Measurements from ENCODE around the gene UNC5C. TPM values are rescaled to one million over a fixed set of nuclear protein-coding genes. Genes with fewer than 3 reads are reported as not detected.

UNC5C gene
- polyA plus RNA-seq, 1 donor (not counting 4 experiments of a cell fraction or from before 2014, with no cell fraction given): not detected

GRCh38 chr4:95411371-95412088, 137.2 kb downstream of the UNC5C start:
- H2AFZ ChIP-seq (ENCODE audit: control insufficient read depth, low read length): no peak overlapping the region
- no peaks in the 10 kb centered on the region for H3K27me3 ChIP-seq (ENCODE audit: control insufficient read depth, extremely low read depth, insufficient read depth, low read length)
- no peaks in the 10 kb centered on the region for H3K36me3 ChIP-seq (ENCODE audit: control insufficient read depth in 2 of 2, extremely low read depth in 1 of 2, insufficient read depth in 2 of 2, low read length in 2 of 2)
- H3K4me3 ChIP-seq (ENCODE audit: control insufficient read depth in 2 of 3, extremely low read depth in 1 of 3, insufficient read depth in 2 of 3, low read depth in 1 of 3, low read length in 3 of 3): no peak overlapping the region
- TF ChIP-seq EZH2 (IDR thresholded peaks at IDR 0.05; ENCODE audit: low read length) (no peak), CTCF (optimal IDR thresholded peaks at IDR 0.05 in 1 of 3, IDR thresholded peaks at IDR 0.05 in 1 of 3, conservative IDR thresholded peaks at IDR 0.05 in 1 of 3; ENCODE audit: extremely low read depth in 1 of 3, insufficient read depth in 2 of 3, low read length in 3 of 3) (no peak)
- H3K4me2 ChIP-seq (ENCODE audit: control insufficient read depth, extremely low read depth, insufficient read depth, low read depth, low read length): no peak overlapping the region
- H3K27ac ChIP-seq (ENCODE audit: control insufficient read depth, insufficient read depth, low read length): no peak overlapping the region
- DNase-seq (ENCODE audit: low read depth, low spot score): no peak
- no peaks in the 10 kb centered on the region for H3K9me3 ChIP-seq (ENCODE audit: control insufficient read depth, low read depth, low read length)
- H4K20me1 ChIP-seq (ENCODE audit: control insufficient read depth, extremely low read depth, insufficient read depth, low read length): no peaks in the 10 kb centered on the region
- H3K4me1 ChIP-seq (ENCODE audit: control insufficient read depth, extremely low read depth, insufficient read depth, low read length): no peaks in the 10 kb centered on the region
- no peaks in the 10 kb centered on the region for H3K9me1 ChIP-seq (ENCODE audit: control insufficient read depth, extremely low read depth, insufficient read depth, low read length)
- no peak overlapping the region for H3K9ac ChIP-seq (ENCODE audit: control insufficient read depth, extremely low read depth, insufficient read depth, low read length)
- no peak for FAIRE-seq
- H3K79me2 ChIP-seq (ENCODE audit: control insufficient read depth, insufficient read depth, low read length): no peaks in the 10 kb centered on the region
- dilution Hi-C loops (cut with MboI; ENCODE audit: extremely low pct_ligation_motif_present, low sequenced_read_pairs): no loop called here

GRCh38 chr4:95410387-95410977, 138.3 kb downstream of the UNC5C start:
- TF ChIP-seq CTCF (optimal IDR thresholded peaks at IDR 0.05 in 1 of 3, IDR thresholded peaks at IDR 0.05 in 1 of 3, conservative IDR thresholded peaks at IDR 0.05 in 1 of 3; ENCODE audit: extremely low read depth in 1 of 3, insufficient read depth in 2 of 3, low read length in 3 of 3) (no peak), EZH2 (IDR thresholded peaks at IDR 0.05; ENCODE audit: low read length) (no peak)
- Histone ChIP-seq H3K27ac (ENCODE audit: control insufficient read depth, insufficient read depth, low read length) (no peak overlapping the region), H3K79me2 (ENCODE audit: control insufficient read depth, insufficient read depth, low read length) (no peaks in the 10 kb centered on the region), H3K9me1 (ENCODE audit: control insufficient read depth, extremely low read depth, insufficient read depth, low read length) (no peaks in the 10 kb centered on the region), H2AFZ (ENCODE audit: control insufficient read depth, low read length) (no peak overlapping the region), H3K4me2 (ENCODE audit: control insufficient read depth, extremely low read depth, insufficient read depth, low read depth, low read length) (no peak overlapping the region), H3K27me3 (ENCODE audit: control insufficient read depth, extremely low read depth, insufficient read depth, low read length) (no peaks in the 10 kb centered on the region), H3K4me1 (ENCODE audit: control insufficient read depth, extremely low read depth, insufficient read depth, low read length) (no peaks in the 10 kb centered on the region), H3K9me3 (ENCODE audit: control insufficient read depth, low read depth, low read length) (no peaks in the 10 kb centered on the region), H4K20me1 (ENCODE audit: control insufficient read depth, extremely low read depth, insufficient read depth, low read length) (no peaks in the 10 kb centered on the region), H3K4me3 (ENCODE audit: control insufficient read depth in 2 of 3, extremely low read depth in 1 of 3, insufficient read depth in 2 of 3, low read depth in 1 of 3, low read length in 3 of 3) (no peak overlapping the region), H3K9ac (ENCODE audit: control insufficient read depth, extremely low read depth, insufficient read depth, low read length) (no peak overlapping the region), H3K36me3 (ENCODE audit: control insufficient read depth in 2 of 2, extremely low read depth in 1 of 2, insufficient read depth in 2 of 2, low read length in 2 of 2) (no peaks in the 10 kb centered on the region)
- dilution Hi-C loops (cut with MboI; ENCODE audit: extremely low pct_ligation_motif_present, low sequenced_read_pairs): no loop called here
- no peak for DNase-seq (ENCODE audit: low read depth, low spot score)
- no peak for FAIRE-seq

Data from keratinocyte (primary cell).